A549 treated with Hydrocortisone at 1 μM for 4 hours (cell line): ENCODE results near the gene UBE4B. TPM values are rescaled to one million over a fixed set of nuclear protein-coding genes. Genes with fewer than 3 reads are reported as not detected.

Experiments
- total RNA-seq: library from RNA; stranded (reverse); fragments of 200-300 nt; extraction: Qiagen RNA extraction; gene quantifications from 5 replicates; pipeline ENCODE4 v1.2.3, GENCODE V29; 2022

Gene UBE4B
- total RNA-seq = 11.4 to 13.8 TPM (median 12.8 TPM) in 5 replicates

DNA sequence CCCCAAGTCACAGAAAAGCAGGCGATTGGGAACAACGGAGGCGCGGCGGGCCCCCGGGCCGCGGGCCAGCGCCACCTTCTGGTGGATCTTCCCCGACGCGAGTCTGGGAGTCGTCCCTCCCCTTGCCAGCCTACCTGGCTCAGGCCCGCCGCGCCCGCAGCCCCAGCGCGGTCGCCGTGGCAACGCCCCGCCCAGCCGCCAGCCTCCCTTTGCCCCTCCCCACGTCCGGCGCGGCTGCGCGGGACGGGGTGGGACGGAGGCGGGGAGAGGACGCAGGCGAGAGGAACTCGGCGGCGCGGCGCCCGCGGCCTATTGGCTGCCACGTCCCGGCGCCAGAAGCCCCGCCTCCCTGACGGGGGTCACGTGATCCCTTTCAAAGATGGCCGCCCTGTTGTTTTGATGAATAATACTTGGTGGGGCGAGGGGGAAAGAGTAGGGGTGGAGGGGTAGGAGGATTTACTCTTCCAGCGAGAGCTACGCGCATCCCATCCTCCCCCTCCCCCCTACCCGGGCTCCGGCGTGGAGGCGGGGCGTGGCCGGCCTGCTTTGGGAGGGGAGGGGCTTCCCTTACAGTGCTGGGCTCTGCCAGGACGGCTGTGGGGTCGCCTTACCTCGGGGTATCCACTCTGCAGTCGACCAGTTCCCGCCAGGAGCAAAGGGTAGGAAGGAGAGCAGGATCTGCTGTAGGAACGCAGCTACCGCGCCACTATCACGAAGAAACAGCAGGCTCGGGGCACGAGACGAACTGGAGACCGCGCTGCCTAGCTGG is at the start of gene UBE4B:
UBE4B (plus strand) TSS at position 369 of the 769 bp plus-strand sequence. CDS start 713 bp downstream, outside the sequence.

DNA sequence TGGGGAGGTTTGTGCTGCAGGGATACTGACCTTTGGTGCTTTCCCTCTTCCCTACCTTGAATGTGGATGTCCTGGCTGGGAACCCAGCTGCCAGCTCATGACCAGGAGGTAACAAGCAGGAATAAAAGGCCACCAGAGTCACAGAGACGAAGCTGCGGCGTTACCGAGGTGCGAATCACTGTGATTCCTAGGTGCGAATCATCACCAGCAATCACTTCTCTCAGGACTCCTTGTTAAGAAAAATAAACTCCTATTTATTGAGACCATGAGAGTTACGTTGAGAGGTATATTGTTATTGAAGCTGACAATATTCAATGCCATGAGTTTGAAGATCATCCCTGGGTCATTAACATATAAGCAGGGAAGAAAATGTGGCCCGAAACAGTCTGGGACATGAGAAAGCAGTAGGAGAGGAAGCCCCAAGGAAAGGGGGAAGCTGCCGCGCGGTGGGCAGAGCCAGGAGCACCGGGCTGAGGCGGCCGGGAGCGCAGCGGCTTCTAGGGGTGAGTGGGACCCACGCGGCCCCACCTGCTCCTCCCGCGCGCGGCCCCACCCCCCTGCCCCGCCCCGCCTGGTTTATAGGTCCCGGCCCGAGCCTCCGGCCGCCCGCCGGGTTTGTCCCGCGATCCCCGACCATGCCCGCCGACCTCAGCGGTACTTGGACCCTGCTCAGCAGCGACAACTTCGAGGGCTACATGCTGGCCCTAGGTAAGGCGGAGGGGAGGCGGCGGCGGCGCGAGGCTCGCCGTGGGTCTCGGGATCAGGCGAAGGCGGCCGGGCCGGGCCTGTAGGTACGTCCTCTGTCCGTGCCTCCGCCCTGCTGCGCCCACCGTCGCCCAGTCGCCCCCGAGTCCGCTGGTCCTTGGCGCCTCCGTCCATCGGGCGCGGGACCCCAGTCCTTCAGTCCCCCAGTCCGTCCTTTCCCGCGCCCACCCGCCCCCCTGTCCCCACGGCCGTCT is 35.9 kb upstream of the UBE4B start, which contains the start of gene RBP7:
RBP7 (plus strand) TSS at position 605 of the 959 bp plus-strand sequence; CDS start at position 636, 31 bp downstream.

DNA sequence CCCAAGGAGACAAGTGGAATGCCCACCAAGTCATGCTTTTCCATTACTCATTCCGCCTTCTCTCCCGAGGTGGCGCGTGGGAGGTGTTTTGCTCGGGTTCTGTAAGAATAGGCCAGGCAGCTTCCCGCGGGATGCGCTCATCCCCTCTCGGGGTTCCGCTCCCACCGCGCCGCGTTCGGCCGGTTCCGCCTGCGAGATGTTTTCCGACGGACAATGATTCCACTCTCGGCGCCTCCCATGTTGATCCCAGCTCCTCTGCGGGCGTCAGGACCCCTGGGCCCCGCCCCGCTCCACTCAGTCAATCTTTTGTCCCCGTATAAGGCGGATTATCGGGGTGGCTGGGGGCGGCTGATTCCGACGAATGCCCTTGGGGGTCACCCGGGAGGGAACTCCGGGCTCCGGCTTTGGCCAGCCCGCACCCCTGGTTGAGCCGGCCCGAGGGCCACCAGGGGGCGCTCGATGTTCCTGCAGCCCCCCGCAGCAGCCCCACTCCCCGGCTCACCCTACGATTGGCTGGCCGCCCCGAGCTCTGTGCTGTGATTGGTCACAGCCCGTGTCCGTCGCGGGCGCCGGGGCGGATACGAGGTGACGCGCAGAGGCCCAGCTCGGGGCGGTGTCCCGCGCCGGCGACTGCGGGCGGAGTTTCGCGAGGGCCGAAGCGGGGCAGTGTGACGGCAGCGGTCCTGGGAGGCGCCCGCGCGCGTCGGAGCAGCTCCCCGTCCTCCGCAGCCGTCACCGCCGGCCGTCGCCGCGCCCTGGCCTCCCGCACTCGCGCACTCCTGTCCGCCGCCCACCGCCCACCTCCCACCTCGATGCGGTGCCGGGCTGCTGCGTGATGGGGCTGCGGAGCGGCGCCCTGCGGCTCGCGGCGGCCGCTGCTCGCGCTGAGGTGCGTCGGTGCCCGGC is 177.4 kb downstream of the UBE4B start, which contains the start of gene KIF1B:
KIF1B (plus strand) TSS at position 666 of the 906 bp plus-strand sequence. CDS start 21,759 bp downstream, outside the sequence.

Other genes with a start within 250 kb of the UBE4B start
- 57.1 to 69.1 TPM (median 63.0 TPM) in 5 replicates for gene CLSTN1, start 209.0 kb upstream of the UBE4B start, total RNA-seq
- gene CTNNBIP1, start 122.7 kb upstream of the UBE4B start, total RNA-seq = 8.5 to 10.7 TPM (median 10.5 TPM) in 5 replicates
- gene LZIC, start 89.6 kb upstream of the UBE4B start, total RNA-seq = 18.7 to 29.9 TPM (median 19.5 TPM) in 5 replicates
- 2.2 to 2.9 TPM (median 2.8 TPM) in 5 replicates for gene NMNAT1, start 89.5 kb upstream of the UBE4B start, total RNA-seq
- gene RBP7, start 35.7 kb upstream of the UBE4B start, total RNA-seq = 5.2 to 6.9 TPM (median 5.6 TPM) in 5 replicates
- 10.5 to 17.0 TPM (median 13.4 TPM) in 5 replicates for gene KIF1B, start 177.6 kb downstream of the UBE4B start, total RNA-seq